Transverse colon (tissue), 4 donors: ENCODE results near the gene EML4. TPM values are rescaled to one million over a fixed set of nuclear protein-coding genes. Genes with fewer than 3 reads are reported as not detected.

Experiments used
- DNase-seq: peaks from one replicate; pipeline ENCODE4 v3.0.0-alpha.2; 2019
- H3K27ac ChIP-seq, 4 donors: fragments of 200-600 bp; sonication (generic); 2 replicates each; pipeline ENCODE4 v1.5.1; 2016 to 2018; ENCODE audit warnings: inconsistent platforms in 4 of 4
- H3K27me3 ChIP-seq: fragments of 200-600 bp; sonication (generic); 2 replicates; pipeline ENCODE4 v1.5.1; 2017; ENCODE audit warnings: inconsistent platforms
- H3K36me3 ChIP-seq, 4 donors: fragments of 200-600 bp; sonication (generic); 2 replicates each; pipeline ENCODE4 v1.5.1; 2017 to 2019; ENCODE audit warnings: inconsistent platforms in 4 of 4
- H3K4me1 ChIP-seq, 4 donors: fragments of 200-600 bp; sonication (generic); 2 replicates each; pipeline ENCODE4 v1.5.1; 2017 to 2020; ENCODE audit warnings: inconsistent platforms in 4 of 4
- H3K4me3 ChIP-seq, 4 donors: fragments of 200-600 bp; sonication (generic); 1 replicate in 1 of 4; 2 replicates in 3 of 4; pipeline versions ENCODE4 v1.5.1 to v1.6.1; 2017 to 2019; ENCODE audit warnings: inconsistent platforms in 4 of 4
- H3K9me3 ChIP-seq, 2 donors: fragments of 200-600 bp; sonication (generic); 2 replicates each; pipeline ENCODE4 v1.5.1; 2017 to 2019; ENCODE audit warnings: inconsistent platforms in 2 of 2
- EP300 ChIP-seq: sonication (generic); formaldehyde crosslinking; IDR thresholded peaks from one replicate; pipeline ENCODE4 v1.6.1; 2017; ENCODE audit warnings: antibody characterized with exemption, low read depth
- POLR2A ChIP-seq: fragments of 450-650 bp; IDR thresholded peaks from one replicate; pipeline ENCODE4 v1.6.1; 2016; ENCODE audit warnings: antibody characterized with exemption, mild to moderate bottlenecking, moderate library complexity
- POLR2AphosphoS5 ChIP-seq, 3 donors: sonication (generic); formaldehyde crosslinking; IDR thresholded peaks; one replicate each; pipeline ENCODE4 v1.6.1; 2016; ENCODE audit warnings: antibody characterized with exemption in 3 of 3
- WGBS, 2 donors: methylation state at CpG; one replicate each; pipeline ENCODE4 v1.1.5; 2018; ENCODE audit warnings: low coverage in 1 of 2; 5-methylcytosine and 5-hydroxymethylcytosine counted together
- in situ Hi-C, 4 donors: fragments of 200-750 bp; cut with MboI; loops; one replicate each; pipeline versions ENCODE4 v1.15.0 to v1.15.1; 2017; ENCODE audit warnings: low sequenced_read_pairs in 3 of 4, low pct_ligation_motif_present in 1 of 4, low pct_unique_long_range_greater_than_20kb in 1 of 4
- intact Hi-C: fragments of 100-400 bp; cut with DNase I; formaldehyde crosslinking; loops from one replicate; pipeline ENCODE4 v1.15.1; 2023; ENCODE audit warnings: low total_unique reads
- total RNA-seq, 4 donors: library from RNA; depleted of rRNA; stranded (reverse); fragments of >200 nt; gene quantifications; one replicate each; pipeline ENCODE4 v1.1.0, GENCODE V29; 2016
- TF ChIP-seq, protein P1 (sequence below), 5 experiments: fragments of 200-600 bp in 3 of 5; fragments of 450-650 bp in 2 of 5; sonication (generic) in 3 of 5; IDR thresholded peaks; 1 replicate in 2 of 5; 2 replicates in 3 of 5; pipeline ENCODE4 v1.5.1; 2016 to 2017; ENCODE audit warnings: antibody characterized with exemption in 5 of 5, inconsistent platforms in 3 of 5, mild to moderate bottlenecking in 2 of 5, moderate library complexity in 1 of 5

Gene EML4
- total RNA-seq, 4 donors from 2014 or later = 49.7 to 91.5 (median 67.5) TPM

DNA sequence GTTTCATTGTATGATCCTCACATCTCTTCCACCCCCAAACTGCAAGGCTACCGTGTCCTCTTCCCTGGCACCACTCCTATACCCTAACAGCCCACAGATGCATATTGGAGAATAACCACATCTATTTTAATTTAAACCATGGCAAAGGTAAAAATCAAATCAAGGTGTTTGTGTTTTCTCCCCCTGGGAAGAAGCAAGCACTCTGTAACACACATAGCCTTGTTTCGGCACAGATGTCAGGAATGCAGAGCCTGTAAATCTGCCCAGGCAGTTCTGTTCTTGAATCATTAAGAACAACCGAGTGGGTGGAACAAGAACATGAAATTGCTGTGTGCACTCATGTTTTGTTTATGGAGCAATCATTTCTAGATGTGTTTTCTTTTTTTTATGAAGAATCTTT is 198.7 kb downstream of the EML4 start:
- WGBS, 2 donors = 10 to 32% methylated on average over 2 to 3 of the region's 3 CpGs
- H3K27me3 ChIP-seq = no peaks in the 10 kb centered on the region
- peak overlapping the region; percentile 34 to 77 (median 50) for H3K27ac ChIP-seq

DNA sequence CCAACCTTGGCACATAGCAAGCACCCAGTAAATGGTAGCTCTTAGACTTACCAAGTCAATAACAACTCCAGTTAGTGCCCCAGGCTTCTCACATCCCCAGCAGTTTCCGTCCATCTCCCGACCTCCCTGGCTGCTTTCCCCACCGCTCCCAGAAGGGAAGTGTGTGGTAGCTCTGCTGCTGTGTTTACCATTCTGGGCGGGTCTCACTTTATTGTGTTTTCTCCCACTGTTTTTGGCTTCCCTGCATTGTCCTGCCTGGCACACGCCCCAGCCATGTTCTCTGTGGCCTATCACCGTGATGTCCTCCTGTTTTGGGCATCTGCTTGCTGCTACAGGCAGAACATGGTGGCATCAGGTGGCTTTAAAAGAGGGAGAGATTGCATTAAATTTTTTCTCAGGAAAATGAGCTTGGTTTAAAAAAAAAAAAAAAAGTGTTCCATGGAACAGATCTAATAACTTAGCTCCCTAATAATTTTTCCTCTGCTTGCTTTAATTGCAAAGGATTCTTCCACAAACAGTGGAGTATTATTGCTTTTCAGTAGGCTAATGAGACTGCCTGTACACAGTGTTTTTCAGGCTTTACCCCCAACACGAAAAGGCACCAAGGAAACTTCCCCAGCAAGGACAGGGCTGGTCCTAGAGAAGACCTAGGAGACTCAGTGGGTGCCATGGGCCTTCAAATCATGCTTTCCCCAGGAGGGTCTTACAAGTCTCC is 199.8 kb downstream of the EML4 start:
- intact Hi-C loops (no loop called here), in situ Hi-C loops (loop anchor here in 2 of 4 donors (25.0 kb wide), 2 partner anchors 282 to 507 kb away; no protein-coding TSS in a partner anchor)
- Histone ChIP-seq H3K9me3 (no peaks in the 10 kb centered on the region), H3K27ac (peak overlapping the region; percentile 34 to 77 (median 50)), H3K36me3 (no peaks in the 10 kb centered on the region), H3K27me3 (no peaks in the 10 kb centered on the region), H3K4me1 (peaks cover 7 to 46% (median 10%) of the 10 kb centered on the region in 4 donors), H3K4me3 (no peak overlapping the region)
- TF ChIP-seq, protein P1, sequence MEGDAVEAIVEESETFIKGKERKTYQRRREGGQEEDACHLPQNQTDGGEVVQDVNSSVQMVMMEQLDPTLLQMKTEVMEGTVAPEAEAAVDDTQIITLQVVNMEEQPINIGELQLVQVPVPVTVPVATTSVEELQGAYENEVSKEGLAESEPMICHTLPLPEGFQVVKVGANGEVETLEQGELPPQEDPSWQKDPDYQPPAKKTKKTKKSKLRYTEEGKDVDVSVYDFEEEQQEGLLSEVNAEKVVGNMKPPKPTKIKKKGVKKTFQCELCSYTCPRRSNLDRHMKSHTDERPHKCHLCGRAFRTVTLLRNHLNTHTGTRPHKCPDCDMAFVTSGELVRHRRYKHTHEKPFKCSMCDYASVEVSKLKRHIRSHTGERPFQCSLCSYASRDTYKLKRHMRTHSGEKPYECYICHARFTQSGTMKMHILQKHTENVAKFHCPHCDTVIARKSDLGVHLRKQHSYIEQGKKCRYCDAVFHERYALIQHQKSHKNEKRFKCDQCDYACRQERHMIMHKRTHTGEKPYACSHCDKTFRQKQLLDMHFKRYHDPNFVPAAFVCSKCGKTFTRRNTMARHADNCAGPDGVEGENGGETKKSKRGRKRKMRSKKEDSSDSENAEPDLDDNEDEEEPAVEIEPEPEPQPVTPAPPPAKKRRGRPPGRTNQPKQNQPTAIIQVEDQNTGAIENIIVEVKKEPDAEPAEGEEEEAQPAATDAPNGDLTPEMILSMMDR (IDR thresholded peaks at IDR 0.05) = no peak
- 44 to 52% methylated on average over 4 to 7 of the region's 7 CpGs for WGBS, 2 donors
- peak; percentile 74 for DNase-seq

More for the DNA sequence above, 198.7 kb downstream of the EML4 start:
- intact Hi-C loops (no loop called here), in situ Hi-C loops (loop anchor here in 2 of 4 donors (25.0 kb wide), 2 partner anchors 281 to 506 kb away; no protein-coding TSS in a partner anchor)
- peaks cover 7 to 40% (median 9%) of the 10 kb centered on the region in 4 donors for H3K4me1 ChIP-seq
- H3K9me3 ChIP-seq = no peaks in the 10 kb centered on the region
- no peak for DNase-seq
- peak overlapping the region in 1 of 4 donors; percentile 0 for H3K4me3 ChIP-seq
- TF ChIP-seq EP300 (no peak), POLR2AphosphoS5 (IDR thresholded peaks at IDR 0.05) (no peak), POLR2A (no peak)
- TF ChIP-seq, protein P1 (IDR thresholded peaks at IDR 0.05) = no peak
- H3K36me3 ChIP-seq = no peaks in the 10 kb centered on the region

DNA sequence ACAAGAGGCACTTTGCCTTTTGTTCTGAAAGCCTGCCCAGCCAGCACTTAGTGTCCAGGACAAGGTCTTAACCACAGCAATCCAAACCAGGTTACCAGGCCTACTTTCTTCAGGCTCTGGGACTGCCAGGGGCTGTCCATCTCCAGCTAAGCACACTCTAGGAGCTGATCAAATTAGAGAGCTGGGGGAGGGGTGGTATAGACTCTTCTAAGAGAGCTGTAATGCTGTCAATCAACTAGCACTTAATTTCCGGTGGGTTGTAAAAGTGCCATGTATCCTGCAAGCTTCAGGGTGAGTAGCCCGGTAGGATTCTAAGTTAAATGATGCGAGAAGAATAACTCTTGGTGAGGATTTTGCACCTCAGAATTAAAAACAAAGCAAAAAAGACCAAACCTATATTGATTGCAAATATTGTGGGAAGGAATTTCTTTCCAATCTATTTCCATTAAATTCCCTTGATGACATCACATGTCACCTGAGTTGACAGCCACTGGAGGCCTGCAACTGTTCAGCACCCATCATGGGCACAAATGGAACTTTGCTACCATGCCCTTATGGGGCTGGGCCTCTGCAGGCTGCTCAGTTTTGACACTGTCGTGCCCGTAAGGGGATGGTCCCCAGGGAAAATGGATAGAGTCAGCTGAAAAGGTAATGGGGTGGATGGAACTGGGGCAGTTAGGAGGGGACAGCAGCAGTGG is 200.5 kb downstream of the EML4 start:
- TF ChIP-seq EP300 (no peak), POLR2AphosphoS5 (IDR thresholded peaks at IDR 0.05) (no peak), POLR2A (no peak)
- TF ChIP-seq, protein P1 (IDR thresholded peaks at IDR 0.05) = no peak
- Histone ChIP-seq H3K36me3 (no peaks in the 10 kb centered on the region), H3K9me3 (no peaks in the 10 kb centered on the region), H3K4me1 (peaks cover 7 to 46% (median 10%) of the 10 kb centered on the region in 4 donors), H3K27me3 (no peaks in the 10 kb centered on the region), H3K4me3 (no peak overlapping the region), H3K27ac (peak overlapping the region; percentile 34 to 77 (median 50))
- no peak for DNase-seq
- in situ Hi-C loops (loop anchor here in 2 of 4 donors (25.0 kb wide), 2 partner anchors 282 to 507 kb away; no protein-coding TSS in a partner anchor), intact Hi-C loops (no loop called here)
- WGBS, 2 donors = 84% methylated on average over 5 of the region's 5 CpGs; no CpG with 5 or more reads in 1 of the 2 donors
